ENCODE data around the gene ELL.

Gene ELL

DNA sequence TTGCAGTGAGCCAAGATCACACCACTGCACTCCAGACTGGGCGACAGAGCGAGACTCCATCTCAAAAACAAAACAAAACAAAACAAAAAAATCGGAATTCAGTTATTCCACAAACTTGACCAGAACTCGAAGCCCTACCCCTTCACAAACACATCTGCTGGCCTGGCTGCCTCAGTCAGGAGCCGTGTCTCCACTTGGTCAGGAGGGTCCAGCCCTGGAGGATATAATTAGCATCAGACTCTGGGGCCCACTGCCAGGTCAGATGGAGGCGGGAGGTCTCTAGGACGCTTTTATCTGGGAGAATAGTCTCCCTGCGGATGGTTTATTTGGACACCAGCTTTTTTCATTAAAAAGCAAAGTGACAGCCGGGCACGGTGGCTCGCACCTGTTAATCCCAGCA is 8.0 kb downstream of the ELL start:
- no peak overlapping the region for H3K4me3 ChIP-seq (ENCODE audit: low read length)
- no peaks in the 10 kb centered on the region for H3K36me3 ChIP-seq (ENCODE audit: control insufficient read depth, low read depth, low read length)
- no peak overlapping the region for H3K9ac ChIP-seq (ENCODE audit: low read length)
- H3K27ac ChIP-seq (ENCODE audit: low read length), result no peak overlapping the region
- no peaks in the 10 kb centered on the region for H3K4me1 ChIP-seq (ENCODE audit: control insufficient read depth, low read depth, low read length)
- no peaks in the 10 kb centered on the region for H3K9me3 ChIP-seq (ENCODE audit: control insufficient read depth, low read depth, low read length)
- H3K27me3 ChIP-seq (ENCODE audit: control insufficient read depth, insufficient read depth, low read length), result no peaks in the 10 kb centered on the region

DNA sequence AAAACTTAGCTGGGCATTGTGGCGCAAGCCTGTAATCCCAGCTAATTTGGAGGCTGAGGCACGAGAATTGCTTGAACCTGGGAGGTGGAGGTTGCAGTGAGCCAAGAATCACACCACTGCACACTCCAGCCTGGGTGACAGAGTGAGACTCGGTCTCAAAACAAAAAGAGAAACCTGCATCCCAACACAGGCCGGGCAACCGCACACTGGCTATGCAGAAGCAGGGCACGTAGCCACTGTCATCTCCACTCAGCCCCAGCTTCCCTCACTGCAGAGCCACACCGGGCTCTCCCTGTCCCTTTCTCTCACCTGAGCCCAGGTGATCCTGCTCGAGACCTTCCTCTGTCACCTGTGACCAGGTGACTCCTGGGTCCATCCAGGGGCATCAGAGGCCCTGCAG is 11.7 kb downstream of the ELL start:
- no peaks in the 10 kb centered on the region for H3K36me3 ChIP-seq (ENCODE audit: control insufficient read depth, low read depth, low read length)
- no peak overlapping the region for H3K27ac ChIP-seq (ENCODE audit: low read length)
- H3K9ac ChIP-seq (ENCODE audit: low read length), result no peak overlapping the region
- H3K9me3 ChIP-seq (ENCODE audit: control insufficient read depth, low read depth, low read length), result no peaks in the 10 kb centered on the region
- no peaks in the 10 kb centered on the region for H3K4me1 ChIP-seq (ENCODE audit: control insufficient read depth, low read depth, low read length)
- no peaks in the 10 kb centered on the region for H3K27me3 ChIP-seq (ENCODE audit: control insufficient read depth, insufficient read depth, low read length)
- no peak overlapping the region for H3K4me3 ChIP-seq (ENCODE audit: low read length)

GRCh38 chr19:18508585-18508984 is 13.3 kb downstream of the ELL start:
- Histone ChIP-seq H3K9ac (ENCODE audit: low read length) (no peak overlapping the region), H3K36me3 (ENCODE audit: control insufficient read depth, low read depth, low read length) (no peaks in the 10 kb centered on the region), H3K27ac (ENCODE audit: low read length) (no peak overlapping the region), H3K4me3 (ENCODE audit: low read length) (no peak overlapping the region), H3K4me1 (ENCODE audit: control insufficient read depth, low read depth, low read length) (no peaks in the 10 kb centered on the region), H3K27me3 (ENCODE audit: control insufficient read depth, insufficient read depth, low read length) (no peaks in the 10 kb centered on the region), H3K9me3 (ENCODE audit: control insufficient read depth, low read depth, low read length) (no peaks in the 10 kb centered on the region)

- H3K4me3 ChIP-seq (ENCODE audit: low read length), result no peak overlapping the region
- no peak overlapping the region for H3K9ac ChIP-seq (ENCODE audit: low read length)
- H3K4me1 ChIP-seq (ENCODE audit: control insufficient read depth, low read depth, low read length), result no peaks in the 10 kb centered on the region
- H3K27me3 ChIP-seq (ENCODE audit: control insufficient read depth, insufficient read depth, low read length), result no peaks in the 10 kb centered on the region
- no peaks in the 10 kb centered on the region for H3K9me3 ChIP-seq (ENCODE audit: control insufficient read depth, low read depth, low read length)
- H3K27ac ChIP-seq (ENCODE audit: low read length), result no peak overlapping the region
- no peaks in the 10 kb centered on the region for H3K36me3 ChIP-seq (ENCODE audit: control insufficient read depth, low read depth, low read length)
Measured at GRCh38 chr19:18507727-18508440, 14.0 kb downstream of the ELL start.

GRCh38 chr19:18507021-18507726 is 14.7 kb downstream of the ELL start:
- H3K27me3 ChIP-seq (ENCODE audit: control insufficient read depth, insufficient read depth, low read length), result no peaks in the 10 kb centered on the region
- no peak overlapping the region for H3K27ac ChIP-seq (ENCODE audit: low read length)
- no peak overlapping the region for H3K4me3 ChIP-seq (ENCODE audit: low read length)
- no peak overlapping the region for H3K9ac ChIP-seq (ENCODE audit: low read length)
- H3K4me1 ChIP-seq (ENCODE audit: control insufficient read depth, low read depth, low read length), result no peaks in the 10 kb centered on the region
- H3K9me3 ChIP-seq (ENCODE audit: control insufficient read depth, low read depth, low read length), result no peaks in the 10 kb centered on the region
- no peaks in the 10 kb centered on the region for H3K36me3 ChIP-seq (ENCODE audit: control insufficient read depth, low read depth, low read length)

DNA sequence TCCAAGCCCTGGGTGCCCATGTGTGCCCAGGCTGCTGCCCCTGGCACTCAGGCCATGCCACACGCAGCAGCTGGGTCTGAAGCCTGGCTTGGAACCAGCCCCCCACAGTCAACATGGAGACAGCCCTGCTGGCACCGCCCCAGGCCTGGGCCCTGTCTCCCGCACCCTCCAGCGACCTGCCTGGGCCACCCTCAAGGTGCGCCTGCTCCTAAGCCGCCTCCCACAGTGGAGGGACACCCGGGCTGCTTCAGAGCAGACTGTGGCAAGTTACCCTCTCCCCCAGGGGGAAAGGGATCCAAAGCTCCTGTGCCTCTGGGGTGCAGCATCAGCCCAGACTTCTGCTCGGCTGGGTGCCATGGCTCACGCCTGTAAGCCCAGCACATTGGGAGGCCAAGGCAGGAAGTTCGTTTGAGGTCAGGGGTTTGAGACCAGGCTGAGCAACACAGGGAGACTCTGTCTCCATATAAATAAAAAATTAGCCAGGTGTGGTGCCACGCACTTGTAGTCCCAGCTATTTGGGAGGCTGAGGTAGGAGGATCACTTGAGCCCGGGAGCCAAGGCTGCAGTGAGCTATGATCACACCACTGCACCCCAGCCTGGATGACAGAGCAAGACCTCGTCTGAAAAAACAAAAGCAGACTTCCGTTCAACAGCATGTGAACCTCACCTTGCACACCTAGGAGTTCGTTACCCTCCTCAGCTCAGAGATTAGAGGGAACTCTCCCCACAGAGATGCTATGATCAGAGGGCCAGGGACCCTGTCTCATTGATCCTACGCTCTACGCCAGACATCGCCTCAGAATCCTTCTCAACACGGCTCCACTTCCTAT is 15.6 kb downstream of the ELL start:
- H3K4me3 ChIP-seq (ENCODE audit: low read length), result no peak overlapping the region
- H3K27ac ChIP-seq (ENCODE audit: low read length), result no peak overlapping the region
- H3K4me1 ChIP-seq (ENCODE audit: control insufficient read depth, low read depth, low read length), result no peaks in the 10 kb centered on the region
- H3K27me3 ChIP-seq (ENCODE audit: control insufficient read depth, insufficient read depth, low read length), result no peaks in the 10 kb centered on the region
- H3K36me3 ChIP-seq (ENCODE audit: control insufficient read depth, low read depth, low read length), result no peaks in the 10 kb centered on the region
- H3K9ac ChIP-seq (ENCODE audit: low read length), result no peak overlapping the region
- no peaks in the 10 kb centered on the region for H3K9me3 ChIP-seq (ENCODE audit: control insufficient read depth, low read depth, low read length)

DNA sequence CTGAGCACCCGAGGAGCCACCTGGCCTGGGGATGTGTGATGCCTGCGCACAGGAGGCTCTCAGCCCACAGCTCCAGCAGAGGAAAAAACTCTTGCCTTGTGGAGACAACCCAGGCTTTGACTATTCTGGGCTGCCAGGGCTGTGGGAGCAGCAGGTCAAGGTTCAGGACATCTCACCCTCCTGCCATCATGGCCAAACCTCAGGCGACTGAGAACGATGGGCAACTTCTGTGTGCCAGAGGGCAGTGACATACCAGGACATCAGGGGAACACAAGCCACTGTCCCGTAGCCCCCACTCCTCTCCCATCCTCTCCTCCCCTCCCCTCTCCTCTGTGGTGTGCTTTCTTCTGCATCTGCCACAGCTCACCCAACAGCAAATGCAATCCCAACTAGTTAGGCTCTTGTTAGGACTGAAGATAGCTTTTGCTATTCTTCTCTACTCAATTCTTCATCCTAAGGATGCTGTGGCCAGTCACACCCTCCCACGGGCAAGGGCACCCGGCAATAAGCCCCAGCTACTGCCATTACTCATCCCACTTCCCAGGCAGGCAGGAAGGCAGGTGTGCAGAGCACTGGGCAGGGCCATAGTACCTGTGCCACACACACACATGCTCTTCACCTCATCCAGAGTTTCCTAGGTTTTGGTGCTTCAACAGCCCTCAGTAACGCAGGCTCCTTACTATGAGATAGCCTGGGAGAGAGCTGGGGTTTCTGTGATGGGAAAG is 16.8 kb downstream of the ELL start:
- H3K27ac ChIP-seq (ENCODE audit: low read length), result no peak overlapping the region
- H3K4me1 ChIP-seq (ENCODE audit: control insufficient read depth, low read depth, low read length), result no peaks in the 10 kb centered on the region
- no peak overlapping the region for H3K4me3 ChIP-seq (ENCODE audit: low read length)
- no peaks in the 10 kb centered on the region for H3K27me3 ChIP-seq (ENCODE audit: control insufficient read depth, insufficient read depth, low read length)
- no peaks in the 10 kb centered on the region for H3K9me3 ChIP-seq (ENCODE audit: control insufficient read depth, low read depth, low read length)
- H3K36me3 ChIP-seq (ENCODE audit: control insufficient read depth, low read depth, low read length), result no peaks in the 10 kb centered on the region
- no peak overlapping the region for H3K9ac ChIP-seq (ENCODE audit: low read length)

GRCh38 chr19:18503971-18504885 is 17.6 kb downstream of the ELL start:
- Histone ChIP-seq H3K9me3 (ENCODE audit: control insufficient read depth, low read depth, low read length) (no peaks in the 10 kb centered on the region), H3K4me3 (ENCODE audit: low read length) (no peak overlapping the region), H3K9ac (ENCODE audit: low read length) (no peak overlapping the region), H3K27ac (ENCODE audit: low read length) (no peak overlapping the region), H3K4me1 (ENCODE audit: control insufficient read depth, low read depth, low read length) (no peaks in the 10 kb centered on the region), H3K36me3 (ENCODE audit: control insufficient read depth, low read depth, low read length) (no peaks in the 10 kb centered on the region), H3K27me3 (ENCODE audit: control insufficient read depth, insufficient read depth, low read length) (no peaks in the 10 kb centered on the region)

DNA sequence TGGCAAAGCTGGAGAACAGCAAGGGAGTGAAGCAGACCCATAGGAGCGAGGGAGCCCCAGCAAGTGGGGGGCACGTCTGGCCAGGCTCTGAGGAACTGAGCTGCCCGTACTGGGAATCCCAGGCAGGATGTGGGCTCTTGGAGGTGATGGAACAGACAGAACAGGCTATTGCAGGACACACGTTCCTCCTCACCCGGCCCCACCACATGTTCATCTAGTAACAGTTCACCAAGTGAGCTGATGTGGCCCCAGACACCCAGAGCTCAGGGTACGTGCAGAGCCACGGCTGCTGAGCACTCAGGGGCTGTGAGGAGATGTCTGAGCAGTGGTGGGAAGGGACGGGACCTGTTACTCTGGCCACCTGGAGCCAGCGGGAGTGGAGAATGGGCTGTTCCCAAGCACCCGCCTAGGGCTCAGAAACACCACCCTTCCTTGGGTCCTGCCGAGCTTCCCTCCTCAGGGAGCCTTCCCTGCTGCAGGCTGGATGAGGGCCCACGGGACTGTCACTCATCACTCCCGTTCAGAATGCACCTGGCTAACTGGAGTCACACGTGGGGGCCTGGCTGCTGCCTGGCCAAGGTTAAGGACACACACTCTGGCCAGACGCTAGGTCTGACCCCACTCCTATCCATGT is 18.4 kb downstream of the ELL start:
- Histone ChIP-seq H3K9me3 (ENCODE audit: control insufficient read depth, low read depth, low read length) (no peaks in the 10 kb centered on the region), H3K27me3 (ENCODE audit: control insufficient read depth, insufficient read depth, low read length) (no peaks in the 10 kb centered on the region), H3K36me3 (ENCODE audit: control insufficient read depth, low read depth, low read length) (no peaks in the 10 kb centered on the region), H3K27ac (ENCODE audit: low read length) (no peak overlapping the region), H3K4me3 (ENCODE audit: low read length) (no peak overlapping the region), H3K4me1 (ENCODE audit: control insufficient read depth, low read depth, low read length) (no peaks in the 10 kb centered on the region), H3K9ac (ENCODE audit: low read length) (no peak overlapping the region)

DNA sequence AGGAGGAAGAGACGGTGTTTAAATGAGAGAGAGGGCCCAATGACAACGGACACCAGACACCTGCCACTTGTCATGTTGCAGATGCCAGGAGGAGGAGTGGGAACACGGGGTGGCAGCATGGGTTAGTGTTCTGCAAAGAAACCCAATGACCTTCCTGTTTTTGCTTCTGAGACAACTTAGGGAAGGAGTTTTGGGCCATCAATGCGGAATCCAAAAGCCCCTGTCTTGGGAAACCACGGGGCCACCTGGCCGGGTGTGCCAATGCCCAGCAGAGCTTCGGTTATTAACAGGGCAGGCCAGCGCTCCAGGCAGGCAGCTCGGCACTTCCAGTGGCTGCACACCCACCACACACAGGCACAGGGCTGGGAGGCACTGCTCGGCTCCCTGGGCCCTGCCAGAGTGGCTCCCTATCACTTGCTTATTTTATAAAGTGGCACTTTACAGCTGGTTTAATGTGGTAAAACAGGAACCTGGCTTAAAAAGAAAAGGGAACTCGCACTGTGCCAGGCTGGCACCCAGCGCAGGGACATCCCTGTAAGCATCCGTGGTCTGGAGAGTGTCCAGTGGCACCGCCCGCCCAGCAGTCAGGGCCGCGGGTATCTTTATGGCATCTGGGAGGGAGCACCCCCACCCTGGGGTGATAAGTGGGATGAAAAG is 19.1 kb downstream of the ELL start:
- Histone ChIP-seq H3K36me3 (ENCODE audit: control insufficient read depth, low read depth, low read length) (no peaks in the 10 kb centered on the region), H3K27ac (ENCODE audit: low read length) (no peak overlapping the region), H3K4me1 (ENCODE audit: control insufficient read depth, low read depth, low read length) (no peaks in the 10 kb centered on the region), H3K4me3 (ENCODE audit: low read length) (no peak overlapping the region), H3K9me3 (ENCODE audit: control insufficient read depth, low read depth, low read length) (no peaks in the 10 kb centered on the region), H3K9ac (ENCODE audit: low read length) (no peak overlapping the region), H3K27me3 (ENCODE audit: control insufficient read depth, insufficient read depth, low read length) (no peaks in the 10 kb centered on the region)
